ENCODE results near the gene RPL10A. TPM values are rescaled to one million over a fixed set of nuclear protein-coding genes. Genes with fewer than 3 reads are reported as not detected.

RPL10A gene
- total and polyA plus RNA-seq, 2 of the 13 experiments (the other 11 are each of a cell fraction or from before 2014, with no cell fraction given) = 1,854 to 2,726 TPM

DNA sequence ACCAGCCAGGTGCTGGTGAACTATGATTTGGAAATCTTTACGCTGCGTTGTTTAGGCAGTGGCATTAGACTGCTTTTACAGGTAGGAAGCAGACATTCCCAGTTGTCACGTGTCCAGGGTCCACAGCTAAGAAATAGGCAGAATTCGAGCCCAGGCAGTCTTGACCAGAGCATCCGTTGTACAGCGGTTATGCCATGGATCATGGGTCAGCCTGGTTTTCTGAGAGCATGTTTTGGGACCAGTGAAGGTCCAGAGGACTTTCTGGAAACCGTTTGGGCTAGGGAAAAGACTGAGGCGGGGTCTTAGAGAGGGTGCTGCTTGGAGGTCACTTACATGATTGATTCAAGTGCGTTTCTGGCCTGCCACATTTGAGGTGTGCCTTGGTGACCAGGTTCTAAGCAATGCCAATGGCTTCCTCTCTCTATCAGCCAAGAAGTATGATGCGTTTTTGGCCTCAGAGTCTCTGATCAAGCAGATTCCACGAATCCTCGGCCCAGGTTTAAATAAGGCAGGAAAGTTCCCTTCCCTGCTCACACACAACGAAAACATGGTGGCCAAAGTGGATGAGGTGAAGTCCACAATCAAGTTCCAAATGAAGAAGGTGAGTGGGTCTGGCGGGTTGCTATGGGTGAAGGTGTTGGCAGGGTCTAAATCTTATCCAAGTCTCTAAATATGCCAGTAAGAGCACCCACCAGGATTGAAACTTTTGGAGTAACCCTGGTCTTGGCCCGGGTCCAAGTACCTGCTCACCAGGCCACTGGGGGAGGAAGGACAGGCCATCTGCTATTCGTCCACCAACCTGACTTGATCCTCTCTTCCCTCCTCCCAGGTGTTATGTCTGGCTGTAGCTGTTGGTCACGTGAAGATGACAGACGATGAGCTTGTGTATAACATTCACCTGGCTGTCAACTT lies 1.8 kb downstream of the RPL10A start (continued):
- TF ChIP-seq, protein P1, sequence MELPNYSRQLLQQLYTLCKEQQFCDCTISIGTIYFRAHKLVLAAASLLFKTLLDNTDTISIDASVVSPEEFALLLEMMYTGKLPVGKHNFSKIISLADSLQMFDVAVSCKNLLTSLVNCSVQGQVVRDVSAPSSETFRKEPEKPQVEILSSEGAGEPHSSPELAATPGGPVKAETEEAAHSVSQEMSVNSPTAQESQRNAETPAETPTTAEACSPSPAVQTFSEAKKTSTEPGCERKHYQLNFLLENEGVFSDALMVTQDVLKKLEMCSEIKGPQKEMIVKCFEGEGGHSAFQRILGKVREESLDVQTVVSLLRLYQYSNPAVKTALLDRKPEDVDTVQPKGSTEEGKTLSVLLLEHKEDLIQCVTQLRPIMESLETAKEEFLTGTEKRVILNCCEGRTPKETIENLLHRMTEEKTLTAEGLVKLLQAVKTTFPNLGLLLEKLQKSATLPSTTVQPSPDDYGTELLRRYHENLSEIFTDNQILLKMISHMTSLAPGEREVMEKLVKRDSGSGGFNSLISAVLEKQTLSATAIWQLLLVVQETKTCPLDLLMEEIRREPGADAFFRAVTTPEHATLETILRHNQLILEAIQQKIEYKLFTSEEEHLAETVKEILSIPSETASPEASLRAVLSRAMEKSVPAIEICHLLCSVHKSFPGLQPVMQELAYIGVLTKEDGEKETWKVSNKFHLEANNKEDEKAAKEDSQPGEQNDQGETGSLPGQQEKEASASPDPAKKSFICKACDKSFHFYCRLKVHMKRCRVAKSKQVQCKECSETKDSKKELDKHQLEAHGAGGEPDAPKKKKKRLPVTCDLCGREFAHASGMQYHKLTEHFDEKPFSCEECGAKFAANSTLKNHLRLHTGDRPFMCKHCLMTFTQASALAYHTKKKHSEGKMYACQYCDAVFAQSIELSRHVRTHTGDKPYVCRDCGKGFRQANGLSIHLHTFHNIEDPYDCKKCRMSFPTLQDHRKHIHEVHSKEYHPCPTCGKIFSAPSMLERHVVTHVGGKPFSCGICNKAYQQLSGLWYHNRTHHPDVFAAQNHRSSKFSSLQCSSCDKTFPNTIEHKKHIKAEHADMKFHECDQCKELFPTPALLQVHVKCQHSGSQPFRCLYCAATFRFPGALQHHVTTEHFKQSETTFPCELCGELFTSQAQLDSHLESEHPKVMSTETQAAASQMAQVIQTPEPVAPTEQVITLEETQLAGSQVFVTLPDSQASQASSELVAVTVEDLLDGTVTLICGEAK (IDR thresholded peaks at IDR 0.05) = no peak
- TF ChIP-seq, protein P1 (CRISPR knock-in tag; IDR thresholded peaks at IDR 0.05) = no peak
- TF ChIP-seq TEAD3 (CRISPR knock-in tag; optimal IDR thresholded peaks at IDR 0.05; ENCODE audit: borderline replicate concordance) = no peak
- TF ChIP-seq ZNF792 (CRISPR knock-in tag; IDR thresholded peaks at IDR 0.05) = no peak
- TF ChIP-seq, protein P2, sequence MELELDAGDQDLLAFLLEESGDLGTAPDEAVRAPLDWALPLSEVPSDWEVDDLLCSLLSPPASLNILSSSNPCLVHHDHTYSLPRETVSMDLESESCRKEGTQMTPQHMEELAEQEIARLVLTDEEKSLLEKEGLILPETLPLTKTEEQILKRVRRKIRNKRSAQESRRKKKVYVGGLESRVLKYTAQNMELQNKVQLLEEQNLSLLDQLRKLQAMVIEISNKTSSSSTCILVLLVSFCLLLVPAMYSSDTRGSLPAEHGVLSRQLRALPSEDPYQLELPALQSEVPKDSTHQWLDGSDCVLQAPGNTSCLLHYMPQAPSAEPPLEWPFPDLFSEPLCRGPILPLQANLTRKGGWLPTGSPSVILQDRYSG (CRISPR knock-in tag; IDR thresholded peaks at IDR 0.05) = 0 out of 2 replicates have a peak, but pooled peaks have one; percentile 25
- 0 out of 2 replicates have a peak, but pooled peaks have one; percentile 10 for TF ChIP-seq HOXA5 (CRISPR knock-in tag; IDR thresholded peaks at IDR 0.05)
- TF ChIP-seq SP4 (CRISPR knock-in tag; IDR thresholded peaks at IDR 0.05) = 0 out of 2 replicates have a peak, but pooled peaks have one; percentile 34
- TF ChIP-seq BORCS8-MEF2B (CRISPR knock-in tag; IDR thresholded peaks at IDR 0.05) = peak; percentile 26; the same call in 1 of the 2 replicates
- TF ChIP-seq ZNF232 (CRISPR knock-in tag; IDR thresholded peaks at IDR 0.05; ENCODE audit: borderline replicate concordance) = 0 out of 2 replicates have a peak, but pooled peaks have one; percentile 39
- TF ChIP-seq, protein P3, sequence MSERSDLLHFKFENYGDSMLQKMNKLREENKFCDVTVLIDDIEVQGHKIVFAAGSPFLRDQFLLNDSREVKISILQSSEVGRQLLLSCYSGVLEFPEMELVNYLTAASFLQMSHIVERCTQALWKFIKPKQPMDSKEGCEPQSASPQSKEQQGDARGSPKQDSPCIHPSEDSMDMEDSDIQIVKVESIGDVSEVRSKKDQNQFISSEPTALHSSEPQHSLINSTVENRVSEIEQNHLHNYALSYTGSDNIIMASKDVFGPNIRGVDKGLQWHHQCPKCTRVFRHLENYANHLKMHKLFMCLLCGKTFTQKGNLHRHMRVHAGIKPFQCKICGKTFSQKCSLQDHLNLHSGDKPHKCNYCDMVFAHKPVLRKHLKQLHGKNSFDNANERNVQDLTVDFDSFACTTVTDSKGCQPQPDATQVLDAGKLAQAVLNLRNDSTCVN (CRISPR knock-in tag; IDR thresholded peaks at IDR 0.05; ENCODE audit: borderline replicate concordance) = 0 out of 2 replicates have a peak, but pooled peaks have one; percentile 30
- TF ChIP-seq HOXA3 (CRISPR knock-in tag; IDR thresholded peaks at IDR 0.05) = peak; percentile 16; the same call in 1 of the 2 replicates
- TF ChIP-seq TP53 (CRISPR knock-in tag; conservative IDR thresholded peaks at IDR 0.05) = peak; percentile 67; the same call in 1 of the 2 replicates
- TF ChIP-seq, protein P4, sequence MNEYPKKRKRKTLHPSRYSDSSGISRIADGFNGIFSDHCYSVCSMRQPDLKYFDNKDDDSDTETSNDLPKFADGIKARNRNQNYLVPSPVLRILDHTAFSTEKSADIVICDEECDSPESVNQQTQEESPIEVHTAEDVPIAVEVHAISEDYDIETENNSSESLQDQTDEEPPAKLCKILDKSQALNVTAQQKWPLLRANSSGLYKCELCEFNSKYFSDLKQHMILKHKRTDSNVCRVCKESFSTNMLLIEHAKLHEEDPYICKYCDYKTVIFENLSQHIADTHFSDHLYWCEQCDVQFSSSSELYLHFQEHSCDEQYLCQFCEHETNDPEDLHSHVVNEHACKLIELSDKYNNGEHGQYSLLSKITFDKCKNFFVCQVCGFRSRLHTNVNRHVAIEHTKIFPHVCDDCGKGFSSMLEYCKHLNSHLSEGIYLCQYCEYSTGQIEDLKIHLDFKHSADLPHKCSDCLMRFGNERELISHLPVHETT (CRISPR knock-in tag; conservative IDR thresholded peaks at IDR 0.05) = no peak
- peak; percentile 21; the same call in 1 of the 2 replicates for TF ChIP-seq TARDBP (CRISPR knock-in tag; IDR thresholded peaks at IDR 0.05)
- TF ChIP-seq AGO2 (optimal IDR thresholded peaks at IDR 0.05; ENCODE audit: low read depth, low read length) = no peak
